Panc1 (cell line): ENCODE data around the gene ZCCHC9.

ENCODE experiments used
- CTCF ChIP-seq: fragments of 450-650 bp; IDR thresholded peaks from 2 replicates; pipeline ENCODE4 v1.5.1; 2017; ENCODE audit warnings: mild to moderate bottlenecking
- SIN3A ChIP-seq: IDR thresholded peaks from 2 replicates; pipeline ENCODE4 v1.6.1; 2012; ENCODE audit warnings: low read depth, mild to moderate bottlenecking, low read length, moderate library complexity, borderline replicate concordance; ENCODE audit not compliant: insufficient read depth

- TF ChIP-seq SIN3A: no peak
- TF ChIP-seq CTCF: no peak
Measured at GRCh38 chr5:81303563-81303962, 2.2 kb downstream of the ZCCHC9 start.
